SK-N-DZ (cell line): ENCODE results near the gene STXBP1.
A peak's percentile ranks its signal among the peaks of the same experiment; 100 is the strongest.

Experiments used
- DNase-seq: peaks from one replicate; pipeline ENCODE4 v3.0.0-alpha.2; 2015; ENCODE audit warnings: low spot score

STXBP1 gene

GRCh38 chr9:127734747-127735529 lies 122.9 kb downstream of the STXBP1 start, which contains the start of gene TOR2A:
Gene TOR2A (minus strand): TSS chr9:127735294. CDS start chr9:127735270, 24 bp downstream.
- DNase-seq = peak; percentile 96

- no peak for DNase-seq
These were observed 123.6 kb downstream of the STXBP1 start for GRCh38 chr9:127735530-127736185.

- DNase-seq = no peak
These were observed 126.6 kb downstream of the STXBP1 start for GRCh38 chr9:127738666-127739065.

- no peak for DNase-seq
These were observed 127.7 kb downstream of the STXBP1 start for GRCh38 chr9:127739614-127740330.

GRCh38 chr9:127741831-127742434 lies 129.9 kb downstream of the STXBP1 start:
- DNase-seq = no peak
